Fibroblast of lung (primary cell): Measurements from ENCODE around the gene KIF25. TPM values are rescaled to one million over a fixed set of nuclear protein-coding genes. Genes with fewer than 3 reads are reported as not detected.

ENCODE experiments used
- DNase-seq, 2 donors: peaks; one replicate each; pipeline versions ENCODE4 v3.0.0 to v3.0.0-alpha.2; 2010; ENCODE audit warnings: low read depth in 2 of 2
- H2AFZ ChIP-seq: 2 replicates; pipeline ENCODE4 v1.5.1; 2012; ENCODE audit warnings: low read length, control low read depth, inconsistent platforms
- H3K27ac ChIP-seq: 2 replicates; pipeline ENCODE4 v1.5.1; 2011; ENCODE audit warnings: low read length, control low read depth; ENCODE audit not compliant: insufficient read depth
- H3K27me3 ChIP-seq: 2 replicates; pipeline ENCODE4 v1.5.1; 2011; ENCODE audit warnings: mild to moderate bottlenecking, low read length; ENCODE audit not compliant: control insufficient read depth, insufficient read depth
- H3K36me3 ChIP-seq: 2 replicates; pipeline ENCODE4 v1.5.1; 2011; ENCODE audit warnings: low read length; ENCODE audit not compliant: control insufficient read depth, insufficient read depth
- H3K4me1 ChIP-seq: 2 replicates; pipeline ENCODE4 v1.5.1; 2011; ENCODE audit warnings: low read length; ENCODE audit not compliant: control insufficient read depth, insufficient read depth; ENCODE audit errors: extremely low read depth
- H3K4me2 ChIP-seq: 2 replicates; pipeline ENCODE4 v1.5.1; 2011; ENCODE audit warnings: low read length, control low read depth; ENCODE audit not compliant: insufficient read depth; ENCODE audit errors: extremely low read depth
- H3K4me3 ChIP-seq, 4 experiments: fragments of 200-600 bp in 1 of 4; sonication (generic) in 1 of 4; replicated peaks in 1 of 4; 2 replicates each; pipeline ENCODE4 v1.5.1; 2011 to 2016; ENCODE audit warnings: low read length in 4 of 4, low read depth in 3 of 4, mild to moderate bottlenecking in 3 of 4, control low read depth in 2 of 4, inconsistent platforms in 1 of 4, mixed read lengths in 1 of 4; ENCODE audit not compliant: insufficient read depth in 1 of 4; ENCODE audit errors: control extremely low read depth in 1 of 4
- H3K79me2 ChIP-seq: 2 replicates; pipeline ENCODE4 v1.5.1; 2012; ENCODE audit warnings: mild to moderate bottlenecking, low read length, inconsistent platforms; ENCODE audit not compliant: control insufficient read depth, insufficient read depth
- H3K9ac ChIP-seq: 2 replicates; pipeline ENCODE4 v1.5.1; 2011; ENCODE audit warnings: mild to moderate bottlenecking, low read length, control low read depth; ENCODE audit not compliant: insufficient read depth
- H3K9me3 ChIP-seq: 2 replicates; pipeline ENCODE4 v1.5.1; 2012; ENCODE audit warnings: low read depth, low read length; ENCODE audit not compliant: control insufficient read depth, insufficient read depth
- H4K20me1 ChIP-seq: 2 replicates; pipeline ENCODE4 v1.5.1; 2011; ENCODE audit warnings: low read length; ENCODE audit not compliant: control insufficient read depth, insufficient read depth; ENCODE audit errors: extremely low read depth
- CTCF ChIP-seq, 2 donors: IDR thresholded peaks in 1 of 2; conservative IDR thresholded peaks in 1 of 2; 1 replicate in 1 of 2; 2 replicates in 1 of 2; pipeline ENCODE4 v1.5.1; 2011 to 2012; ENCODE audit warnings: low read length in 2 of 2, control low read depth in 1 of 2, inconsistent platforms in 1 of 2, low read depth in 1 of 2, mild to moderate bottlenecking in 1 of 2
- EZH2 ChIP-seq: IDR thresholded peaks from 2 replicates; pipeline ENCODE4 v1.5.1; 2012; ENCODE audit warnings: low read length, control low read depth, mild to moderate bottlenecking; ENCODE audit errors: missing control alignments
- polyA plus RNA-seq, 2 donors: library from polyadenylated mRNA; depleted of rRNA in 1 of 2; stranded (reverse) in 1 of 2; unstranded in 1 of 2; fragments of >200 nt; gene quantifications; 2 replicates each; pipeline ENCODE4 v1.2.1, GENCODE V29; 2011 to 2012; ENCODE audit warnings: missing spikeins in 1 of 2
- total RNA-seq: library from RNA; depleted of rRNA; stranded (reverse); fragments of >200 nt; gene quantifications from 2 replicates; pipeline ENCODE4 v1.2.1, GENCODE V29; 2014

KIF25 gene
- total and polyA plus RNA-seq, 2 donors (not counting 1 experiment from before 2014, with no cell fraction given), result 0.33 TPM; not detected in 1

GRCh38 chr6:168070804-168071203, 73.3 kb downstream of the KIF25 start:
- Histone ChIP-seq H3K79me2 (no peaks in the 10 kb centered on the region), H3K4me2 (no peak overlapping the region), H3K9ac (no peak overlapping the region), H3K4me1 (no peaks in the 10 kb centered on the region), H2AFZ (no peak overlapping the region), H3K4me3 (no peak overlapping the region), H3K27ac (no peak overlapping the region), H4K20me1 (no peaks in the 10 kb centered on the region), H3K9me3 (peaks cover 6% of the 10 kb centered on the region), H3K36me3 (no peaks in the 10 kb centered on the region), H3K27me3 (no peaks in the 10 kb centered on the region)
- DNase-seq, result no peak
- no peak for TF ChIP-seq EZH2

- TF ChIP-seq CTCF (conservative IDR thresholded peaks at IDR 0.05 in 1 of 2, IDR thresholded peaks at IDR 0.05 in 1 of 2; ENCODE audit: low read depth in 1 of 2, low read length in 2 of 2), result no peak
- TF ChIP-seq EZH2, result no peak
- H4K20me1 ChIP-seq, result no peaks in the 10 kb centered on the region
- H3K27ac ChIP-seq, result no peak overlapping the region
- peaks cover 6% of the 10 kb centered on the region for H3K9me3 ChIP-seq
- H3K36me3 ChIP-seq, result no peaks in the 10 kb centered on the region
- H3K4me3 ChIP-seq, result no peak overlapping the region
- H3K27me3 ChIP-seq, result no peaks in the 10 kb centered on the region
- no peaks in the 10 kb centered on the region for H3K4me1 ChIP-seq
- H3K4me2 ChIP-seq, result no peak overlapping the region
- no peaks in the 10 kb centered on the region for H3K79me2 ChIP-seq
- no peak overlapping the region for H2AFZ ChIP-seq
- no peak for DNase-seq
- no peak overlapping the region for H3K9ac ChIP-seq
These were observed 74.1 kb downstream of the KIF25 start for GRCh38 chr6:168071620-168072019.

GRCh38 chr6:168072261-168072660, 74.8 kb downstream of the KIF25 start:
- Histone ChIP-seq H3K36me3 (no peaks in the 10 kb centered on the region), H3K79me2 (no peaks in the 10 kb centered on the region), H3K4me2 (no peak overlapping the region), H3K9ac (no peak overlapping the region), H3K27me3 (no peaks in the 10 kb centered on the region), H3K4me3 (no peak overlapping the region), H3K27ac (no peak overlapping the region), H2AFZ (no peak overlapping the region), H3K9me3 (peaks cover 6% of the 10 kb centered on the region), H3K4me1 (no peaks in the 10 kb centered on the region), H4K20me1 (no peaks in the 10 kb centered on the region)
- no peak for TF ChIP-seq CTCF (conservative IDR thresholded peaks at IDR 0.05 in 1 of 2, IDR thresholded peaks at IDR 0.05 in 1 of 2; ENCODE audit: low read depth in 1 of 2, low read length in 2 of 2)
- TF ChIP-seq EZH2, result no peak
- DNase-seq, result no peak
